Measurements from ENCODE around the gene BCAN.

- no peak for TF ChIP-seq CTCF (IDR thresholded peaks at IDR 0.05; ENCODE audit: low read depth, low read length, poor library complexity, severe bottlenecking)
- TF ChIP-seq EZH2phosphoT487 (IDR thresholded peaks at IDR 0.05; ENCODE audit: borderline replicate concordance, low read length), result no peak
Measured at GRCh38 chr1:156666862-156667609, 25.1 kb downstream of the BCAN start.
